ENCODE measurements around the gene COPZ2. TPM values are rescaled to one million over a fixed set of nuclear protein-coding genes. Genes with fewer than 3 reads are reported as not detected.

The COPZ2 gene
- total RNA-seq, 1 donor from 2014 or later = 3.3 TPM

GRCh38 chr17:48056879-48057278 is 19.3 kb upstream of the COPZ2 start:
- no peak for DNase-seq (ENCODE audit: low spot score in 2 of 2)
- FAIRE-seq = no peak

- DNase-seq (ENCODE audit: low spot score in 2 of 2) (no peak), FAIRE-seq (no peak)
Observed at GRCh38 chr17:48056246-48056745, 18.7 kb upstream of the COPZ2 start.

- DNase-seq (ENCODE audit: low spot score in 2 of 2) = no peak
- FAIRE-seq = no peak
Observed at GRCh38 chr17:48055531-48056245, 18.1 kb upstream of the COPZ2 start.

- no peak for FAIRE-seq
Observed at GRCh38 chr17:48054238-48055185, 16.9 kb upstream of the COPZ2 start.

GRCh38 chr17:48053758-48054237 is 16.2 kb upstream of the COPZ2 start:
- FAIRE-seq (no peak), DNase-seq (ENCODE audit: low spot score in 2 of 2) (no peak)

More at GRCh38 chr17:48054238-48055185, 16.9 kb upstream of the COPZ2 start:
- peak; percentile 53 to 57 for DNase-seq (ENCODE audit: low spot score in 2 of 2)

GRCh38 chr17:48052956-48053757 is 15.6 kb upstream of the COPZ2 start:
- no peak for FAIRE-seq
- peak; percentile 45 to 49 for DNase-seq (ENCODE audit: low spot score in 2 of 2)

- FAIRE-seq (no peak), DNase-seq (ENCODE audit: low spot score in 2 of 2) (no peak)
Observed at GRCh38 chr17:48051706-48052486, 14.3 kb upstream of the COPZ2 start.

GRCh38 chr17:48051283-48051682 is 13.7 kb upstream of the COPZ2 start:
- no peak for DNase-seq (ENCODE audit: low spot score in 2 of 2)
- no peak for FAIRE-seq

GRCh38 chr17:48048384-48049126 is 11.0 kb upstream of the COPZ2 start:
- FAIRE-seq = no peak
- DNase-seq (ENCODE audit: low spot score in 2 of 2) = peak; percentile 53 to 58

- DNase-seq (ENCODE audit: low spot score in 2 of 2) (peak; percentile 89 to 92), FAIRE-seq (no peak)
Observed at GRCh38 chr17:48047741-48048383, 10.3 kb upstream of the COPZ2 start, which contains the start of gene NFE2L1. NFE2L1 (plus strand) TSS chr17:48048359; CDS start chr17:48051119, 2,760 bp downstream.

- FAIRE-seq = no peak
- DNase-seq (ENCODE audit: low spot score in 2 of 2) = no peak
Observed at GRCh38 chr17:48047113-48047740, 9.6 kb upstream of the COPZ2 start.

- FAIRE-seq (no peak), DNase-seq (ENCODE audit: low spot score in 2 of 2) (no peak)
Observed at GRCh38 chr17:48046296-48046695, 8.7 kb upstream of the COPZ2 start.

GRCh38 chr17:48045316-48046001 is 7.9 kb upstream of the COPZ2 start:
- DNase-seq (ENCODE audit: low spot score in 2 of 2) (no peak), FAIRE-seq (no peak)

GRCh38 chr17:48044851-48045250 is 7.3 kb upstream of the COPZ2 start:
- DNase-seq (ENCODE audit: low spot score in 2 of 2) (no peak), FAIRE-seq (no peak)

- FAIRE-seq = no peak
- no peak for DNase-seq (ENCODE audit: low spot score in 2 of 2)
Observed at GRCh38 chr17:48043176-48043575, 5.6 kb upstream of the COPZ2 start.

GRCh38 chr17:48038687-48039086 is 1.1 kb upstream of the COPZ2 start:
- no peak for FAIRE-seq
- no peak for DNase-seq (ENCODE audit: low spot score in 2 of 2)

GRCh38 chr17:48037838-48038323 is 284 bp upstream of the COPZ2 start:
- DNase-seq (ENCODE audit: low spot score in 2 of 2) (peak in 1 of 2 donors; percentile 40), FAIRE-seq (no peak)

All from frontal cortex (tissue), 4 donors.